Retinal pigment epithelial cell (primary cell): ENCODE results near the gene SLC23A1.

Source experiments
- DNase-seq: peaks from one replicate; pipeline ENCODE4 v3.0.0-alpha.2; 2010; ENCODE audit warnings: low read depth
- H3K4me3 ChIP-seq: 2 replicates; pipeline ENCODE4 v1.5.1; 2011; ENCODE audit warnings: mild to moderate bottlenecking, low read length, control low read depth, moderate library complexity
- TF ChIP-seq, protein P1 (sequence below): conservative IDR thresholded peaks from 2 replicates; pipeline ENCODE4 v1.5.1; 2011; ENCODE audit warnings: low read depth, low read length, control low read depth, inconsistent platforms

Gene SLC23A1

DNA sequence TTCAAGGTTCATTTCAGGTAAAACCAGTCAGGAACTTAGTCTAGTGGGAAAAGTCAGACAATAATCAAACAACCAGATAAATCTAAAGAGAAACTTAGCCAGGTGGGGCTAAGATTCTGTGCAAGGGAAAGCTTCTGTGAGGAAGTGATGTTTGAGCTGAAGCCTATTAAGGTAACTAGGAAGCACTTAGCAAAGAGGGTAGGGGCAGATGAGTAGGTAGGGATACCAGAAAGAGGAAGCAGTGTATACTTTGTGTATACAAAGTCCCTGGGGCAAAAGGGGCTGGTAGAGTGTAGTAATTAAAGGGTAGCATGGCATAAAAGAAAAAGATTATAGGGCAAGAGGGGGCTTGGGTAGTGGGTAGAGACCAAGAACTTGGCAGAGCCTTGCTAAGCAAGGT lies 24.4 kb upstream of the SLC23A1 start:
- TF ChIP-seq, protein P1, sequence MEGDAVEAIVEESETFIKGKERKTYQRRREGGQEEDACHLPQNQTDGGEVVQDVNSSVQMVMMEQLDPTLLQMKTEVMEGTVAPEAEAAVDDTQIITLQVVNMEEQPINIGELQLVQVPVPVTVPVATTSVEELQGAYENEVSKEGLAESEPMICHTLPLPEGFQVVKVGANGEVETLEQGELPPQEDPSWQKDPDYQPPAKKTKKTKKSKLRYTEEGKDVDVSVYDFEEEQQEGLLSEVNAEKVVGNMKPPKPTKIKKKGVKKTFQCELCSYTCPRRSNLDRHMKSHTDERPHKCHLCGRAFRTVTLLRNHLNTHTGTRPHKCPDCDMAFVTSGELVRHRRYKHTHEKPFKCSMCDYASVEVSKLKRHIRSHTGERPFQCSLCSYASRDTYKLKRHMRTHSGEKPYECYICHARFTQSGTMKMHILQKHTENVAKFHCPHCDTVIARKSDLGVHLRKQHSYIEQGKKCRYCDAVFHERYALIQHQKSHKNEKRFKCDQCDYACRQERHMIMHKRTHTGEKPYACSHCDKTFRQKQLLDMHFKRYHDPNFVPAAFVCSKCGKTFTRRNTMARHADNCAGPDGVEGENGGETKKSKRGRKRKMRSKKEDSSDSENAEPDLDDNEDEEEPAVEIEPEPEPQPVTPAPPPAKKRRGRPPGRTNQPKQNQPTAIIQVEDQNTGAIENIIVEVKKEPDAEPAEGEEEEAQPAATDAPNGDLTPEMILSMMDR: no peak
- DNase-seq: no peak

DNA sequence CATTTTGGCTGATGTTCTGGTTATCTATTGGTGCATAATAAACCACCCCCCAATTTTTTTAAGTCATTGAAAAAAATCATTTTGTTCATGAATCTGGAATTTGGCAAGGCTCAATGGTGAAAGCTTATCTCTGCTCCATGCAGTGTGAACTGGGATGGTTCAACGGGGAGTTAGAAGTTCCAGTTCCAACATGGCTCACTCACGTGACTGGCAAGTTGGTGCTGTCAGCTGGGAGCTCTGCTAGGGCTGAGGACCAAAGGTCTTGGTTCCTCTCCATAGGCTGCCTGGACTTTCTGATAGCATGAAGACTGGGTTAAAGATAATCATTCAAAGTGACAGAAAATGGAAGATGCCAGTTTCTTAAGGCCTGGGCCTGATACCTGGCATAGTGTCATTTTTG lies 23.9 kb upstream of the SLC23A1 start:
- DNase-seq: no peak
- TF ChIP-seq, protein P1: no peak
- no peak overlapping the region for H3K4me3 ChIP-seq

More for the DNA sequence above, 24.4 kb upstream of the SLC23A1 start:
- H3K4me3 ChIP-seq: no peak overlapping the region

DNA sequence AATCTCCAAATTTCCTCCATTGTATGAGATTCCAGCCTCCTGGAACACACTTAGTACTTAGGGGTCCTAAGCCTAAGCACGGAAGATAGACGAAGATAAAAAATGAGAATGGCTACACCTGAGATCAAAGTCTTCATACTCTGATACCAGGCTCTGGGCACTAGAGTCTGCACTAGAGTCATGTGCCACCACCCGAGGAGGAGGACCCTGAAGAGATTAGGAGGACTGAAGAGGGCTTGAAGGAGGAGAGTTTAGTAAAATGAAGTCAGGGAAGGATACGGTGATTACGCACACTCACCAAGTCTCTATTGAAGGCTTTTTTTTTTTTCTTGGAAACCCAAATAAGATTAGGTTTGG lies 21.4 kb upstream of the SLC23A1 start:
- H3K4me3 ChIP-seq: peak overlapping the region; percentile 59
- TF ChIP-seq, protein P1: no peak
- no peak for DNase-seq

DNA sequence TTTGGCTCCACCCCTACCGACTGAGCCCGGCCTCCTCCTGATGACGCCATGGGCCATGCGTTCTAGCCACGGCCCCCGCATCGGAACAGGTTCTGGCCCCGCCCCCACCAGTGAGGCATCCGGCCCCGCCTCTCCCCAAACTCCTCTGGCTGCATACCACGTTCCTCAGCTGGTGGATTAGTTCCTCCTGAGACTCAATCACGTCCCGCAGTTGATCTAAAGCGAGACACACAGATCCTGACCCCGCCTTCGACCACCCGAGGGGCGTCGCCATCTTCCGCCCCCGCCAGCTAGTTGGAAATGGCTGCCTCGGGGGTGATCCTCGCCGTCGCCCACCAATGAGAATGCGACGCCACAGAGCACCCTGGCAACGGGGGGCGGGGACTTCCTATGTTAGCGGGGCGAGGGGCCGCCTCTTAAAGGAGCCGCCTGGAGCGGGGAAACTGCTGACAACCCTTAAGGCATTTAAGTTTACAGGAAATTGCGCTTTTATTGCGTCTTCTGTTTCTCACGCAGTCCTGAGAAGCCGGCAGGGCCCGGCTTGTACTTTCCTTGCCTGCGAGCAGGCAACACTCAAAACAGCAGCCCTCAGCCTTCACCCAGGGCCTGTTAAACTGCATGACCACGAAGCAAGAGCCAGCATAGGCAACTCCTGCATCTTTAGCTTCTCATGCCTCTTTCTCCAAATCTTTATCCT lies 20.8 kb upstream of the SLC23A1 start, which contains the start of gene SPATA24:
Gene SPATA24, minus strand, starts transcription at position 303 of the 697 bp plus-strand sequence. Its CDS starts 29 bp downstream, at position 274.
- peak within 1 kb of the TSS; percentile 59 for H3K4me3 ChIP-seq
- peak; percentile 90 for DNase-seq
- TF ChIP-seq, protein P1: no peak

DNA sequence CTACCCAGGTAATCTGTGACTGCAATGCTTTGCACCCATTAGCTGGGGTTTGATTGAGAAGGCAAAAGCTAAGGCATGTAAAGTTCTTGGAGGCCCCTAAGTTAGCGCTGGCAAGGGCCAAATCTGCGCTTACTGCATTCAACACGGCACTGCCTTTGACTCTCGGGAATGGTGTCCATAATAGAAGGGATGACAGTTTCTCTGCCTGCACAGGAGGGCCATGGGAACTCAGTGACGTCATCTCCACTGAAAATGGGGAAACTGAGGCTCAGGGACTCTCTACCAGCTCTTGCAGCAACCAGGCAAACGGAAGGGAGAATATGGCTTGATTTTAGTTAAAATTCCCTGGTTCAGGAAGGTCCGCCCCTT lies 20.3 kb upstream of the SLC23A1 start:
- TF ChIP-seq, protein P1: no peak
- peak overlapping the region; percentile 59 for H3K4me3 ChIP-seq
- no peak for DNase-seq

DNA sequence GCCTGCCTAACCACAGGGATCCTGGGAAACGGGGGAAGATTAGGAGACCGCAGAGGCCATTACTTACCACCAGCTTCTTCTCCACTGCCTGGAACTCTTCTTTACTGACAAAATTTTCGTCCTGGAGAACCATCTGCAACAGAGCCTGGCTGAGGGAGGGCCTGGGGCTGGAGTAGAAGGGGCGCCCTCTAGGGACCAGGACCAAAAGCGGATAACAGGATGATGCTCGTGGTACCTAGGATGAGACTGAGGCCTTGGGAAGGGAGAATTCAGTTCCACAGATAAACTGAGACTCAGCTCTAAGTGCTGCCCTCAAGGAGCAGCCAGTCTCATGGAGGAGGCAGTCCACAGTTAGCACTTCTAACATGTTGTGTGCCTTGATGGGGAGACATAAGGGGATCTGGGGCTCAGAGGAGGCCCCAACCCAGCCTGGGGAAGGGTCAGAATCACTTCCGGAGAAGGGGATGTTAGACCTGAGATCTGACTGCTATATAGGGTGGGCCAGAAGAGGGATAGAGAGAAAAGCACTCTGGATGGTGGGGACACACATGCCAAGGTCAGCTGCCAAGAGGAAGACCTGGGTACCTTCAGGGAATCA lies 19.6 kb upstream of the SLC23A1 start:
- DNase-seq: no peak
- TF ChIP-seq, protein P1: peak; percentile 56
- H3K4me3 ChIP-seq: no peak overlapping the region

DNA sequence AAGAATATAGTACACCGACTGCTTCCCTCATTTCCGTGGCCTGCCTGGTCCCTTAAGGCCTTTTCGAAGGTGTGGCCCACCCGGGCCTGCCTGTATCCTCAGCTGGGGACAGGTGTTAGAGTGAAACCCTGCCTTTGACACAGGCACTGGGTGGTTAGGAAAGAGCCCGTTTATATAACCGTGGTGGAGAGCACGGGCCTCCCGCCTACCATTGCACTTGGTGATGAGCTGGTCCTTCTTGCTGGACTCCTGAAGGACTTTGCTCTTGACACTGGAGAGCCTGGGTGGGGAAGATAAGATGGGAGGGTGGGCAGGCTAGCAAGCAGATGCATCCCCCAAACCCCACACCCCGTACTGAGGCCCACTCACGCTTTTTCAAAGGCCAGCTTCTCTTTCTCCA lies 18.4 kb upstream of the SLC23A1 start:
- no peak for DNase-seq
- TF ChIP-seq, protein P1: no peak
- no peak overlapping the region for H3K4me3 ChIP-seq
